Esophagus (tissue), 2 donors: Measurements from ENCODE around the gene HJURP. TPM values are rescaled to one million over a fixed set of nuclear protein-coding genes. Genes with fewer than 3 reads are reported as not detected.
A peak's percentile ranks its signal among the peaks of the same experiment; 100 is the strongest.
"Not testable (repeated sequence)": the region's sequence is repeated elsewhere in the genome, so short reads cannot be mapped to it uniquely, and the experiment has no call there.

Experiments used
- H3K27ac ChIP-seq, 2 donors: one replicate each; pipeline ENCODE4 v1.5.1; 2013; ENCODE audit warnings: low read depth in 2 of 2, mild to moderate bottlenecking in 2 of 2, inconsistent platforms in 1 of 2, low read length in 1 of 2, moderate library complexity in 1 of 2
- H3K27me3 ChIP-seq, 2 donors: one replicate each; pipeline ENCODE4 v1.6.1; 2013; ENCODE audit warnings: low read length in 2 of 2, control low read depth in 1 of 2, mild to moderate bottlenecking in 1 of 2; ENCODE audit not compliant: insufficient read depth in 2 of 2, control insufficient read depth in 1 of 2
- H3K36me3 ChIP-seq, 2 donors: one replicate each; pipeline ENCODE4 v1.6.1; 2013; ENCODE audit warnings: low read length in 1 of 2; ENCODE audit not compliant: control insufficient read depth in 2 of 2, insufficient read depth in 2 of 2
- H3K4me1 ChIP-seq, 2 donors: one replicate each; pipeline ENCODE4 v1.6.1; 2013; ENCODE audit warnings: low read length in 1 of 2; ENCODE audit not compliant: control insufficient read depth in 2 of 2, insufficient read depth in 2 of 2
- H3K4me3 ChIP-seq, 2 donors: one replicate each; pipeline ENCODE4 v1.5.1; 2013; ENCODE audit warnings: low read length in 2 of 2, mild to moderate bottlenecking in 2 of 2, low read depth in 1 of 2, moderate library complexity in 1 of 2
- H3K9me3 ChIP-seq, 2 donors: one replicate each; pipeline ENCODE4 v1.6.1; 2013; ENCODE audit warnings: mild to moderate bottlenecking in 2 of 2, low read depth in 1 of 2, low read length in 1 of 2, moderate library complexity in 1 of 2; ENCODE audit not compliant: control insufficient read depth in 2 of 2, insufficient read depth in 1 of 2
- WGBS, 2 donors: extraction: QIAGEN DNeasy Blood & Tissue Kit; methylation state at CpG; one replicate each; pipeline ENCODE4 v1.1.7; 2013; 5-methylcytosine and 5-hydroxymethylcytosine counted together
- polyA plus RNA-seq, 2 donors: library from polyadenylated mRNA; stranded (reverse); fragments of 200-250 nt; gene quantifications; one replicate each; pipeline ENCODE4 v1.2.3, GENCODE V29; 2013
- donor health status: healthy with polysubstance abuse.
- donor health status: Bipolar disorder and iron deficiency.

HJURP gene
- 1 to 10 TPM; 6.6 to 9.5 TPM for polyA plus RNA-seq

- H3K4me1 ChIP-seq = peaks cover 2% of the 10 kb centered on the region in 2 donors
- no peaks in the 10 kb centered on the region for H3K36me3 ChIP-seq
- no peaks in the 10 kb centered on the region for H3K9me3 ChIP-seq
- H3K4me3 ChIP-seq = peak within 1 kb of the TSS; percentile 68 to 85
- peak within 1 kb of the TSS; percentile 66 to 79 for H3K27ac ChIP-seq
- no peaks in the 10 kb centered on the region for H3K27me3 ChIP-seq
- WGBS, 2 donors = 0 to 1% methylated on average over 60 of the region's 60 CpGs
Observed at GRCh38 chr2:233854241-233854981, at the start of gene HJURP. TSS of gene HJURP (minus strand) at chr2:233854535. CDS start at chr2:233854500, 35 bp downstream.

GRCh38 chr2:233901884-233902283, 47.5 kb upstream of the HJURP start:
- 69 to 77% methylated on average over 4 of the region's 4 CpGs for WGBS, 2 donors
- Histone ChIP-seq H3K4me1 (no peaks in the 10 kb centered on the region), H3K27ac (no peak overlapping the region), H3K9me3 (no peaks in the 10 kb centered on the region), H3K27me3 (peaks cover 0 to 5% of the 10 kb centered on the region in 2 donors), H3K4me3 (no peak overlapping the region), H3K36me3 (no peaks in the 10 kb centered on the region)

GRCh38 chr2:233901367-233901766, 47.0 kb upstream of the HJURP start:
- no peak overlapping the region for H3K4me3 ChIP-seq
- H3K27me3 ChIP-seq = peaks cover 0 to 5% of the 10 kb centered on the region in 2 donors
- 59 to 66% methylated on average over 4 of the region's 4 CpGs for WGBS, 2 donors
- H3K9me3 ChIP-seq = no peaks in the 10 kb centered on the region
- no peaks in the 10 kb centered on the region for H3K4me1 ChIP-seq
- H3K27ac ChIP-seq = no peak overlapping the region
- no peaks in the 10 kb centered on the region for H3K36me3 ChIP-seq

- not testable (repeated sequence) for H3K27me3 ChIP-seq, H3K4me1 ChIP-seq
- 82 to 84% methylated on average over 2 of the region's 2 CpGs for WGBS, 2 donors
Observed at GRCh38 chr2:233896253-233896652, 41.9 kb upstream of the HJURP start.

GRCh38 chr2:233892793-233893192, 38.5 kb upstream of the HJURP start:
- peaks cover 0 to 3% of the 10 kb centered on the region in 2 donors for H3K4me1 ChIP-seq
- H3K9me3 ChIP-seq = no peaks in the 10 kb centered on the region
- H3K4me3 ChIP-seq = no peak overlapping the region
- no peaks in the 10 kb centered on the region for H3K36me3 ChIP-seq
- H3K27ac ChIP-seq = no peak overlapping the region
- 86 to 88% methylated on average over 2 of the region's 2 CpGs for WGBS, 2 donors
- H3K27me3 ChIP-seq = no peaks in the 10 kb centered on the region

More at GRCh38 chr2:233896253-233896652, 41.9 kb upstream of the HJURP start:
- not testable (repeated sequence) for H3K27ac ChIP-seq, H3K9me3 ChIP-seq, H3K36me3 ChIP-seq, H3K4me3 ChIP-seq

GRCh38 chr2:233882353-233882752, 28.0 kb upstream of the HJURP start:
- no peak overlapping the region for H3K27ac ChIP-seq
- H3K27me3 ChIP-seq = no peaks in the 10 kb centered on the region
- H3K4me1 ChIP-seq = no peaks in the 10 kb centered on the region
- no peaks in the 10 kb centered on the region for H3K36me3 ChIP-seq
- no peaks in the 10 kb centered on the region for H3K9me3 ChIP-seq
- no peak overlapping the region for H3K4me3 ChIP-seq

- 33 to 38% methylated on average over 2 of the region's 2 CpGs for WGBS, 2 donors
- H3K4me3 ChIP-seq, H3K9me3 ChIP-seq, H3K36me3 ChIP-seq, H3K4me1 ChIP-seq, H3K27ac ChIP-seq, H3K27me3 ChIP-seq: not testable (repeated sequence)
Observed at GRCh38 chr2:233872125-233872524, 17.8 kb upstream of the HJURP start.

GRCh38 chr2:233871432-233871831, 17.1 kb upstream of the HJURP start:
- Histone ChIP-seq H3K27me3 (no peaks in the 10 kb centered on the region), H3K4me3 (no peak overlapping the region), H3K36me3 (no peaks in the 10 kb centered on the region), H3K9me3 (no peaks in the 10 kb centered on the region), H3K4me1 (no peaks in the 10 kb centered on the region), H3K27ac (no peak overlapping the region)
- 57 to 59% methylated on average over 4 of the region's 4 CpGs for WGBS, 2 donors

GRCh38 chr2:233867993-233868532, 13.7 kb upstream of the HJURP start, which contains the start of gene MSL3B:
TSS of gene MSL3B (minus strand) at chr2:233868386.
- H3K4me3 ChIP-seq = peak within 1 kb of the TSS; percentile 57 to 62
- 10 to 13% methylated on average over 50 of the region's 50 CpGs for WGBS, 2 donors
- no peaks in the 10 kb centered on the region for H3K27me3 ChIP-seq
- H3K27ac ChIP-seq = peak within 1 kb of the TSS; percentile 53 to 57
- H3K9me3 ChIP-seq = no peaks in the 10 kb centered on the region
- no peaks in the 10 kb centered on the region for H3K36me3 ChIP-seq
- no peaks in the 10 kb centered on the region for H3K4me1 ChIP-seq

- no peaks in the 10 kb centered on the region for H3K9me3 ChIP-seq
- H3K27me3 ChIP-seq = no peaks in the 10 kb centered on the region
- H3K36me3 ChIP-seq = no peaks in the 10 kb centered on the region
- H3K4me1 ChIP-seq = no peaks in the 10 kb centered on the region
- H3K4me3 ChIP-seq = no peak overlapping the region
- 97 to 98% methylated on average over 11 of the region's 11 CpGs for WGBS, 2 donors
- no peak overlapping the region for H3K27ac ChIP-seq
Observed at GRCh38 chr2:233866479-233866878, 12.1 kb upstream of the HJURP start.
